SK-MEL-5 (cell line): ENCODE data around the gene PLA2G2C. TPM values are rescaled to one million over a fixed set of nuclear protein-coding genes. Genes with fewer than 3 reads are reported as not detected.

Experiments
- DNase-seq: peaks from one replicate; pipeline ENCODE4 v3.0.0-alpha.2; 2016; ENCODE audit warnings: low read depth, low spot score
- in situ Hi-C: cut with HindIII; loops from 2 replicates; pipeline ENCODE4 v1.10.0; 2016; ENCODE audit warnings: low sequenced_read_pairs, high pct_unique_total_duplicates, low pct_unique_long_range_greater_than_20kb
- total RNA-seq: library from RNA; depleted of rRNA; stranded (reverse); fragments of >200 nt; shearing (Covaris generic); gene quantifications from 2 replicates; pipeline ENCODE4 v1.2.3, GENCODE V29; 2014

The PLA2G2C gene
- total RNA-seq, 1 experiment from 2014 or later: not detected

- in situ Hi-C loops: no loop called here
- no peak for DNase-seq
Measured at GRCh38 chr1:20190256-20191160, 4.2 kb upstream of the PLA2G2C start.

DNA sequence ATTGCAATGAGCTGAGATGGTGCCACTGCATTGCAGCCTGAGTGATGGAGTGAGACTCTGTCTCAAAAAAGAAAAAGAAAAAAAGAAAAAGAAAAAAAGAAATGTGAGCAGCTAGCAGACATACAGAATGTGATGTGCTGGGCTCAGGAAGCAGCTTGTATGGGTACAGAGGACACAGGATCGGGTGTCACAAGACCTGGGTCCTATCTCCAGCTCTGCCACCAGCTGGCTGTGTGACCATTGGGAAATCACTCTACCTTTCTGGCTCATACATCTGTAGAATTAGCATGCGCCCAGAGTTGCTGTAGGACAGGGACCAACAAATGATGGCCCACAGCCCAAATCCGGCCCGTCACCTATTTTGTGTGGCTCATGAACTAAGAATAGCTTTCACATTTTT lies 3.3 kb upstream of the PLA2G2C start:
- DNase-seq: no peak
- in situ Hi-C loops: no loop called here

GRCh38 chr1:20188455-20188817 lies 2.1 kb upstream of the PLA2G2C start:
- in situ Hi-C loops: no loop called here
- no peak for DNase-seq

- in situ Hi-C loops: no loop called here
- DNase-seq: no peak
Measured at GRCh38 chr1:20187813-20188454, 1.6 kb upstream of the PLA2G2C start.

DNA sequence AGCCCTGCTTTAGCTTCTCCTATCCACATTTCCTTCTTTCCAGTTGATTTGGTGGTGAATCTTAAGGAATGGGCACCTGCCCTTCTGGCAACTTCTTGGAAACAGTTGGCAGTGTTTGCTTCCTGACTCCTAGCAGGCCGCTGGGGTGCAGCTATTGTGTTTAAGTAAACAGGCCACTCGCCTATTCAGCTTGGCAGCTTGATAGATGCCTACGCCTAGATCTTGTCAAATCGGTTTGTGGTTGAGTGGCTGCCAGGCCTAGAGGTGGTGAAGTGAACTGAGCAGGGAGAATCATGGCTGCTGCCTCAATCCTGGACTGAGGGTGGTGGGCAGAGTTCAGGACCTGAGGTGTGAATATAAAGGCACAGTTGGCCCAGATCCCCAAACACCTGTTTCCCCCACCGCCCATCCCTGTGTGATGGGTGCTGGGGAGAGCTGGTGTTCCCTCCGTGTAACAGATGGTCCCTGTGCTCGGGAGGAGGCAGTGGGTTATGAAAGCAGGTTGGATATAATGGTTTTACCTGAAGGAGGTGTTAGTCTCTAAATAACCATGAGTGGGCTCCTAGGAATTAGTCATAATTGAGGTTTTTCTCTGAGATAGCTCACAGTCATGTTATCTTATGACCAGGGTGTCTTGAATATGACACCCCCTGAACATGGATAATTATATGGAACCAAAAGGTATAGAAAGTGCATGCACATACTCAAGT lies 940 bp upstream of the PLA2G2C start:
- no peak for DNase-seq
- in situ Hi-C loops: no loop called here

DNA sequence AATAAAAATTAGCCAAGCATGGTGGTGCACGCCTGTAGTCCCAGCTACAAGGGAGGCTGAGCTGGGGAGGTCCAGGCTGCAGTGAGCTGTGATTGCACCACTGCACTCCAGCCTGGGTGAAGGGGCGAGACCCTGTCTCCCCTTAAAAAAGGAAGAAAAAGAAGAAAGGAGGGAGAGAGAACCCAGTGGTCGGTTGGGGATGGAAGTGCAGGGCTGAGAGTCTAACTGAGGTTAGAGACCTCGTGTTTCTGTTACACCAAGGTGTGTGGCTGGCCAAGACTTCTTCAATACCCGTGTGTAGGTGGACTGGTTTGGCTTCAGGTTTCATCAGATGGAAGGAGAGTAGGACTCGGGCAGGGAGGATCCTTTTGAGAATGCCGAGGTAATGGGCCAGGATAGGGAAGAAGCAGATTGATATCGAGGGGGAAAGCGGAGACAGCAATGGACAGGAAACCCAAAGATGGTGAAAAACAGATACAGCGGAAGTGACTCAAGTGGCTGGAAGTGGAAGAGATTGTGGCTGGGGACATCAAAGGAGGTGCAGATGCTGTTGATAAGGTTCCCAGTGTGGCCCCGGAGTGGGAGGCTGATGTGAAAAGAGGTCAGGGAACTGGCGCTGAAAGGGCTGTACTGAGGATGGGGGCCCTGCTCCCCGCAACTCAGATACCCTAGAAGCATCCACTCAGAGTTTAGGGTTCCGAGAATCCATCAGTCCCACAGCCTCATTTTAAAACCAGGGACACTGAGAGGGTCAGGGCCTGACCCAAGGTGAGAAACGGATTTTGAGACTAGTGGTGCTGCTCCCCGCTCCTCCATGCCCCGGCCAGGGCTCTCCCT lies 1.1 kb downstream of the PLA2G2C start:
- no peak for DNase-seq
- in situ Hi-C loops: no loop called here

DNA sequence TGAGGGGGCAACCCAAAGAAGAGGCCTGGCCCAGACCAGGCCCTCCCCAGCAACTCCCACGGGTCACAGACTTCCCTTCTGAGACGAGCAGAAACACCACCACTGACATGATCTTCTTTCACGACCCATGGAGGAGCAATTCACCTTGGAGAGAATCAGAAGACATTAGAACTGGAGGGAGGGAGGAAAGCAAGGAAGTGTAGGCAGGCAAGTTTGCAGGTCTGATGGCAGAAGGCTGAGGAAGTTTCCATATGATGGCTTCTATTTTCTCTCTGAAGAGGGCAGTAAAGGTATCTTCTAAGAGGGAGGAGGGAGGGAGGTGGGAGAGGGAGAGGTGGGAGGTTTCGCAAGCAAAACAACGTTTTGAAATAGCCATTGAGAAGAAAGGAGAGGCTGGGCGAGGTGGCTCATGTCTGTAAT lies 1.8 kb downstream of the PLA2G2C start:
- DNase-seq: no peak
- in situ Hi-C loops: no loop called here

GRCh38 chr1:20183616-20184271 lies 2.6 kb downstream of the PLA2G2C start:
- DNase-seq: no peak
- in situ Hi-C loops: no loop called here

DNA sequence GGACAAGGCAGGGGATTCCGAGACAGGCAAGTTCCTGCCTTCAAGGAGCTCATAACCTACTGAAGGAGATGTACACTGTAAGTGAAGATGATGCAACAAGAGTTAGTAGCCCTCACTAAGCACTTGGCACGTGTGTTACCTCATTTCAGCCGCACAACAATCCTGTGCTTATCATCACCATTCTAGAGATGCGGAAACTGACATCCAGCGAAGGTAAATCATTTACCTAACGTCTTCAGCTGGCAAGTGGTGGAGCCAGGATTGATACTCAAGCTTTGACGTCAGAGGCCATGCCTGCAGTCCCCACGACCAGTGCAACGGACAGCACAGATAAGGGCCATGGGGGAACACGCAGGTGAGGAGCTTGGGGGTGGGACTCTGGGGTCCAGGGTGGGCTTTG lies 3.3 kb downstream of the PLA2G2C start:
- no peak for DNase-seq
- in situ Hi-C loops: no loop called here

- in situ Hi-C loops: no loop called here
- no peak for DNase-seq
Measured at GRCh38 chr1:20182415-20182814, 3.9 kb downstream of the PLA2G2C start.

DNA sequence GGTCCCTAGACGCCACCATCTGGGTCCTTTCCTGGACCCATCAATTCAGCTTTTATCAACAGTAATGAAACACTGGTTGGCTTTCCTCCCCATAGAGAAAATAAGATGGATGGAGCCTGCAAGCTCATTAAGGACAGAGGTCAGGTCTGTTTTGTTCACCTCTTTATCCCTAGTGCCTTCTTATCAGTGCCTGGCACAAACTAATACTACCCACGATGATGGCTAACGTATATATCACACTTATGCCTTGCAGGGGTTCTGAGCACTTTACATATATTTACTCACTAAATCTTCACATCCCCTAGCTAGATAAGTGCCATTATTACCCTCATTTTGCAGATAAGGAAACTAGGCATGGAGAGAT lies 5.5 kb downstream of the PLA2G2C start:
- DNase-seq: no peak
- in situ Hi-C loops: no loop called here

DNA sequence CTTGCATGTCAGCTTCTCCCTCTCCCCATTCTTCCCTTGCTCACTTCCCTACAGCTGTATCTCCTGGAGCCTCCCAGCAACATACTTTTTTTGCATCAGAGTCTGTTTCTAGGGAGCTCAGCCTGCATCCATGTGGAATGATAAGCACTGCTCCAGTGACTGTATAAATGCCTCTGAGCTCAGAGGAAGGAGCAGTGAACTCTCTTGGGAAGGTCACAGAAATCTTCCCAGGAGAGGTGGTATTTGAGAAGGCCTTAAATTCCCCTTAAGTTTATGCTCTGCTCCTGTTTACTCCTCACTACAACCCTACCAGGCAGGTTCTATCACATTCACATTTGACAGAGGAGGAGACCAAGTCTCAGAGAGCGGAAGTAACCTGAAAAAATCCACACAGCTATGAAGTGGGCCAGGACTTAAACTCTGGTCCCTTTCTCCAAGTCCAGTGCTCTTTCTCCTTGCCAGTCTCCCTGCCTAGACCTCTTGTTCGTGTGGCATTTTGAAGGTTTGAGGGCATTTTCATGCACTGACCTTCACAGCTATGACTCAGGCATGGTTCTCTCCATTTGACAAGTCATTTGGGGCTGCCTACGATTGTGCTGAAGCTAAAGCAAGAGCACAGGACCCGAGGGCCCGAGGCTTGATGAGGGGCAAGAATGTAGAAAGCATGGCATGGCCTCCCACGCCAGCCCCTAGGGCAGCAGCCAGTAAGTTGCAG lies 6.0 kb downstream of the PLA2G2C start:
- in situ Hi-C loops: no loop called here
- no peak for DNase-seq

DNA sequence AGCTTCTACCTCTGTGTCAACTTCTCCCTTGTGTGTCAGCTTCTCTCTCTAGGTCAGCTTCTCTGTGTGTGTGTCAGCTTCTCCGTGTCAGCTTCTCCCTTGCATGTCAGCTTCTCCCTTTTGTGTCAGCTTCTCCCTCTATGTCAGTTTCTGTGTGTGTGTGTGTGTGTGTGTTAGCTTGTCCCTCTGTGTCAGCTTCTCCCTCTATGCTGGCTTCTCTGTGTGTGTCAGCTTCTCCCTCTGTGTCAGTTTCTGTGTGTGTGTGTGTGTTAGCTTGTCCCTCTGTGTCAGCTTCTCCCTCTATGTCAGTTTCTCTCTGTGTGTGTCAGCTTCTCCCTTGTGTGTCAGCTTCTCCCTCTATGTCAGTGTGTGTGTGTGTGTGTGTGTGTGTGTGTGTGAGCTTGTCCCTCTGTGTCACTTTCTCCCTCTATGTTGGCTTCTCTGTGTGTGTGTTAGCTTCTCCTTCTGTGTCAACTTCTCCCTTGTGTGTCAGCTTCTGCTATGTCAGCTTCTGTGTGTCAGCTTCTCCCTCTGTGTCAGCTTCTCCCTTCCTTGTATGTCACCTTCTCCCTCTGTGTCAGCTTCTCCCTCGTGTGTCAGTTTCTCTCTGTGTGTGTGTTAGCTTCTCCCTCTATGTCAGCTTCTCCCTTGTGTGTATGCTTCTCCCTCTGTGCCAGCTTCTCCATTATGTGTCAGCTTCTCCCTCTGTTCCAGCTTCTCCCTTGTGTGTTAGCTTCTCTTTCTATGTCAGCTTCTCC lies 6.8 kb downstream of the PLA2G2C start:
- in situ Hi-C loops: no loop called here

DNA sequence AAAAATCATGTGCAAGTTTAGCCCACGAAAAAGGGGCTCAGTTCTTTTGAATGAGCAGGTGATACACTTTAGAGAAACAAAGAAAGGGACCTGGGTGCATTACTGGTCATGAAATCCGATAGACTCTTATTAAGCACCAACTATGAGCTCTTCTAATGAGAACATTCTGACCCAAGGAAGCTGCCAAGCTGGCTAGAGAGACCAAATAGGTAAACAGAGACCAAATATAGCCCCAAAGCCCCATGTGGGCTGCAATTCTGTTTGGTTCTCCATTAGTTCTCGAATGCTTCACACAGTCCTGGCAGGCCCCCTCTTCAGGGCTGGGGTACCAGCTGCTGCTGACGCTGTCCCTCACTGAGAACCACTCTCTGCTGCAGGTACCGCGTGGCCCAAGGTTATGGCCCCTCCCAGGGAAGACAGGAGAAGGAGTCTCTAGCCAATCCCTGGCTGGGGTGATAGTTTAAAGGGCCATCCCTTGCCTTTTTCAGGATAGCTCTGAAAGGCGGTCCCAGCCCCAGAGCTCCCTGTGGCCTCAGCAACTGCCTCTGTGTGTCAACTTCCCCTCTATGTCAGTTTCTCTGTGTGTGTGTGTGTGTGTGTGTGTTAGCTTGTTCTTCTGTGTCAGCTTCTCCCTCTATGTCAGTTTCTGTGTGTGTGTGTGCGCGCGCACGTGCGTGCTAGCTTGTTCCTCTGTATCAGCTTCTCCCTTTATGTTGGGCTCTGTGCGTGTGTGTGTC lies 7.5 kb downstream of the PLA2G2C start:
- no peak for DNase-seq
- in situ Hi-C loops: no loop called here

More for the DNA sequence above, 6.8 kb downstream of the PLA2G2C start:
- DNase-seq: no peak

- in situ Hi-C loops: no loop called here
- DNase-seq: no peak
Measured at GRCh38 chr1:20174937-20175666, 11.2 kb downstream of the PLA2G2C start.
